Hypothalamus (tissue), 51 donors: Measurements from ENCODE around the gene GRK5.

Source experiments
- DNase-seq, 51 donors: peaks; one replicate each; lab custom pipeline; 2025; lab: John Stamatoyannopoulos, UW

The GRK5 gene

GRCh38 chr10:119412244-119413092 is 205.1 kb downstream of the GRK5 start:
- DNase-seq: peak in 42 of 51 donors; percentile 3 to 72 (median 50)

GRCh38 chr10:119413093-119413453 is 205.7 kb downstream of the GRK5 start:
- no peak for DNase-seq

GRCh38 chr10:119413471-119414080 is 206.2 kb downstream of the GRK5 start:
- DNase-seq: no peak

- no peak for DNase-seq
Measured at GRCh38 chr10:119414081-119414611, 206.8 kb downstream of the GRK5 start.

GRCh38 chr10:119415121-119415520 is 207.8 kb downstream of the GRK5 start:
- no peak for DNase-seq

GRCh38 chr10:119415536-119416503 is 208.4 kb downstream of the GRK5 start:
- no peak for DNase-seq

- peak in 30 of 51 donors; percentile 4 to 57 (median 24) for DNase-seq
Measured at GRCh38 chr10:119416855-119417254, 209.5 kb downstream of the GRK5 start.

- DNase-seq: no peak
Measured at GRCh38 chr10:119417852-119418251, 210.5 kb downstream of the GRK5 start.

GRCh38 chr10:119418362-119418761 is 211.0 kb downstream of the GRK5 start:
- DNase-seq: no peak

GRCh38 chr10:119419931-119420330 is 212.6 kb downstream of the GRK5 start:
- no peak for DNase-seq

GRCh38 chr10:119420950-119421875 is 213.8 kb downstream of the GRK5 start:
- DNase-seq: no peak

- no peak for DNase-seq
Measured at GRCh38 chr10:119421891-119422681, 214.7 kb downstream of the GRK5 start.

GRCh38 chr10:119422682-119423509 is 215.5 kb downstream of the GRK5 start:
- DNase-seq: no peak

- no peak for DNase-seq
Measured at GRCh38 chr10:119423510-119424257, 216.3 kb downstream of the GRK5 start.

- DNase-seq: no peak
Measured at GRCh38 chr10:119424258-119424975, 217.0 kb downstream of the GRK5 start.

GRCh38 chr10:119425102-119425880 is 217.9 kb downstream of the GRK5 start:
- no peak for DNase-seq
